Loucy (cell line): ENCODE results near the gene ARHGAP11A.

Experiments
- CTCF ChIP-seq: fragments of 200-600 bp; sonication (generic); conservative IDR thresholded peaks from 2 replicates; pipeline ENCODE4 v1.5.1; 2014; ENCODE audit warnings: mild to moderate bottlenecking, antibody characterized with exemption, low read length
- EZH2phosphoT487 ChIP-seq: fragments of 200-600 bp; IDR thresholded peaks from 2 replicates; pipeline ENCODE4 v1.6.1; 2018; ENCODE audit warnings: antibody characterized with exemption, mild to moderate bottlenecking, moderate library complexity, borderline replicate concordance

GRCh38 chr15:32652178-32652577, 36.9 kb downstream of the ARHGAP11A start:
- no peak for TF ChIP-seq CTCF
- TF ChIP-seq EZH2phosphoT487, result no peak
